ENCODE results near the gene NEK1.

GRCh38 chr4:169351872-169352271 lies 260.5 kb downstream of the NEK1 start:
- TF ChIP-seq CTCF (conservative IDR thresholded peaks at IDR 0.05 in 1 of 2, IDR thresholded peaks at IDR 0.05 in 1 of 2; ENCODE audit: extremely low read depth in 1 of 2, insufficient read depth in 1 of 2, low read depth in 1 of 2, low read length in 2 of 2): no peak
- TF ChIP-seq EZH2 (IDR thresholded peaks at IDR 0.05; ENCODE audit: borderline replicate concordance, low read length): no peak
